SK-N-SH (cell line): ENCODE data around the gene MYLK3. TPM values are rescaled to one million over a fixed set of nuclear protein-coding genes. Genes with fewer than 3 reads are reported as not detected.

Source experiments
- CTCF ChIA-PET: fragments of 300-600, 350-600 bp; formaldehyde crosslinking; extraction: SDS; loops from one replicate; lab custom pipeline; 2021; lab: Yijun Ruan, JAX
- POLR2A ChIA-PET: fragments of 350-600 bp; sonication (Branson Sonifier 250); formaldehyde crosslinking; extraction: SDS; loops from one replicate; lab custom pipeline; 2020; ENCODE audit warnings: antibody characterized with exemption, inconsistent platforms; lab: Yijun Ruan, JAX
- DNase-seq: peaks from one replicate; pipeline ENCODE4 v3.0.0; 2012
- H2AFZ ChIP-seq: fragments of 200-600 bp; sonication (generic); 2 replicates; pipeline ENCODE4 v1.8.1; 2016; ENCODE audit warnings: antibody characterized with exemption, mild to moderate bottlenecking, low read depth
- H3F3A ChIP-seq: fragments of 200-600 bp; sonication (generic); replicated peaks from 2 replicates; pipeline ENCODE3; 2016; ENCODE audit warnings: antibody characterized with exemption, mild to moderate bottlenecking; ENCODE audit not compliant: insufficient read depth
- H3K27ac ChIP-seq, 2 experiments: fragments of 200-500 bp in 1 of 2; fragments of 200-600 bp in 1 of 2; sonication (Bioruptor generic) in 1 of 2; sonication (generic), shearing (Covaris generic) in 1 of 2; 2 replicates each; pipeline versions ENCODE4 v1.5.1 to v1.6.1; 2014 to 2016; ENCODE audit warnings: low read depth in 2 of 2, inconsistent platforms in 1 of 2, low read length in 1 of 2, mild to moderate bottlenecking in 1 of 2, mixed read lengths in 1 of 2
- H3K27me3 ChIP-seq: fragments of 200-600 bp; sonication (generic), shearing (Covaris generic); 2 replicates; pipeline ENCODE4 v1.6.1; 2016; ENCODE audit warnings: mixed run types; ENCODE audit not compliant: insufficient read depth
- H3K36me3 ChIP-seq, 2 experiments: fragments of 200-500 bp in 1 of 2; fragments of 200-600 bp in 1 of 2; sonication (Bioruptor generic) in 1 of 2; sonication (generic) in 1 of 2; replicated peaks in 1 of 2; 2 replicates each; pipeline versions ENCODE3 to v1.5.1; 2014 to 2016; ENCODE audit warnings: low read length in 1 of 2, mild to moderate bottlenecking in 1 of 2; ENCODE audit not compliant: insufficient read depth in 2 of 2, control insufficient read depth in 1 of 2
- H3K4me1 ChIP-seq, 2 experiments: fragments of 200-500 bp in 1 of 2; fragments of 200-600 bp in 1 of 2; sonication (Bioruptor generic) in 1 of 2; sonication (generic), shearing (Covaris generic) in 1 of 2; 2 replicates each; pipeline versions ENCODE4 v1.5.1 to v1.6.1; 2014 to 2016; ENCODE audit warnings: low read depth in 1 of 2, low read length in 1 of 2, mixed run types in 1 of 2; ENCODE audit not compliant: insufficient read depth in 2 of 2, control insufficient read depth in 1 of 2
- H3K4me2 ChIP-seq: fragments of 200-600 bp; sonication (generic), shearing (Covaris generic); 2 replicates; pipeline ENCODE4 v1.6.1; 2017; ENCODE audit warnings: mixed run types
- H3K4me3 ChIP-seq, 2 experiments: fragments of 200-500 bp in 1 of 2; fragments of 200-600 bp in 1 of 2; sonication (Bioruptor generic) in 1 of 2; sonication (generic), shearing (Covaris generic) in 1 of 2; 2 replicates each; pipeline versions ENCODE4 v1.5.1 to v1.8.1; 2014 to 2016; ENCODE audit warnings: low read depth in 2 of 2, inconsistent platforms in 1 of 2, low read length in 1 of 2, mild to moderate bottlenecking in 1 of 2, mixed read lengths in 1 of 2, moderate library complexity in 1 of 2
- H3K79me2 ChIP-seq: fragments of 200-600 bp; sonication (generic); 2 replicates; pipeline ENCODE4 v1.8.1; 2017; ENCODE audit warnings: mild to moderate bottlenecking; ENCODE audit not compliant: insufficient read depth
- H3K9ac ChIP-seq: fragments of 200-600 bp; sonication (generic); 2 replicates; pipeline ENCODE4 v1.6.1; 2017; ENCODE audit warnings: mixed run types
- H3K9me2 ChIP-seq: fragments of 200-600 bp; sonication (generic); 2 replicates; pipeline ENCODE4 v1.6.1; 2017; ENCODE audit warnings: mixed run types
- H3K9me3 ChIP-seq: fragments of 200-600 bp; sonication (generic); 2 replicates; pipeline ENCODE4 v1.6.1; 2017; ENCODE audit warnings: mixed run types, mild to moderate bottlenecking, moderate library complexity
- H4K20me1 ChIP-seq: fragments of 200-600 bp; sonication (generic); 2 replicates; pipeline ENCODE4 v1.6.1; 2017; ENCODE audit warnings: mild to moderate bottlenecking, mixed run types; ENCODE audit not compliant: insufficient read depth
- EP300 ChIP-seq, 2 experiments: IDR thresholded peaks; 2 replicates each; pipeline versions ENCODE4 v1.4.0 to v1.6.1; 2012; ENCODE audit warnings: borderline replicate concordance in 1 of 2, low read depth in 1 of 2, low read length in 1 of 2
- EZH2phosphoT487 ChIP-seq: fragments of 200-600 bp; sonication (generic); IDR thresholded peaks from 2 replicates; pipeline ENCODE4 v1.6.1; 2017; ENCODE audit warnings: low read depth, mixed run types, mild to moderate bottlenecking, antibody characterized with exemption, moderate library complexity, borderline replicate concordance
- GABPA ChIP-seq: IDR thresholded peaks from 2 replicates; pipeline ENCODE4 v1.4.0; 2012; ENCODE audit warnings: low read depth, mild to moderate bottlenecking
- GATA2 ChIP-seq: sonication (generic); formaldehyde crosslinking; IDR thresholded peaks from 2 replicates; pipeline ENCODE4 v1.5.0; 2020; ENCODE audit warnings: mild to moderate bottlenecking, missing genetic modification reagents
- IRF3 ChIP-seq: fragments of 150-350 bp; IDR thresholded peaks from 2 replicates; pipeline ENCODE4 v1.6.1; 2016; ENCODE audit warnings: mild to moderate bottlenecking, low read depth, low read length
- MEF2A ChIP-seq: IDR thresholded peaks from 2 replicates; pipeline ENCODE4 v1.4.0; 2012; ENCODE audit warnings: low read depth, borderline replicate concordance
- MXI1 ChIP-seq: IDR thresholded peaks from 2 replicates; pipeline ENCODE4 v1.6.1; 2012; ENCODE audit warnings: mild to moderate bottlenecking, low read depth, low read length, improper control_type of control experiment
- RAD21 ChIP-seq: IDR thresholded peaks from 2 replicates; pipeline ENCODE4 v1.6.1; 2012; ENCODE audit warnings: mild to moderate bottlenecking, low read length
- TAF1 ChIP-seq: IDR thresholded peaks from 2 replicates; pipeline ENCODE4 v1.6.1; 2012; ENCODE audit warnings: low read depth, mild to moderate bottlenecking, low read length, moderate library complexity, borderline replicate concordance
- TCF12 ChIP-seq: IDR thresholded peaks from 2 replicates; pipeline ENCODE4 v1.4.0; 2012
- YY1 ChIP-seq: IDR thresholded peaks from 2 replicates; pipeline ENCODE4 v1.4.0; 2012; ENCODE audit warnings: low read depth, mild to moderate bottlenecking
- WGBS: methylation state at CpG from one replicate; pipeline ENCODE4 v1.1.6; 2017; ENCODE audit warnings: low lambda C conversion rate; 5-methylcytosine and 5-hydroxymethylcytosine counted together
- polyA plus RNA-seq, 3 experiments: library from polyadenylated mRNA; depleted of rRNA; stranded (reverse); fragments of >200 nt; gene quantifications; 2 replicates each; pipeline ENCODE4 v1.2.3, GENCODE V29; 2012
- TF ChIP-seq, protein P1 (sequence below): IDR thresholded peaks from 2 replicates; pipeline ENCODE4 v1.4.0; 2012; ENCODE audit warnings: low read depth, borderline replicate concordance

Gene MYLK3
- polyA plus RNA-seq, 1 of the 3 experiments (the other 2 are of a cell fraction) = 0.05 TPM

- TF ChIP-seq, protein P1, sequence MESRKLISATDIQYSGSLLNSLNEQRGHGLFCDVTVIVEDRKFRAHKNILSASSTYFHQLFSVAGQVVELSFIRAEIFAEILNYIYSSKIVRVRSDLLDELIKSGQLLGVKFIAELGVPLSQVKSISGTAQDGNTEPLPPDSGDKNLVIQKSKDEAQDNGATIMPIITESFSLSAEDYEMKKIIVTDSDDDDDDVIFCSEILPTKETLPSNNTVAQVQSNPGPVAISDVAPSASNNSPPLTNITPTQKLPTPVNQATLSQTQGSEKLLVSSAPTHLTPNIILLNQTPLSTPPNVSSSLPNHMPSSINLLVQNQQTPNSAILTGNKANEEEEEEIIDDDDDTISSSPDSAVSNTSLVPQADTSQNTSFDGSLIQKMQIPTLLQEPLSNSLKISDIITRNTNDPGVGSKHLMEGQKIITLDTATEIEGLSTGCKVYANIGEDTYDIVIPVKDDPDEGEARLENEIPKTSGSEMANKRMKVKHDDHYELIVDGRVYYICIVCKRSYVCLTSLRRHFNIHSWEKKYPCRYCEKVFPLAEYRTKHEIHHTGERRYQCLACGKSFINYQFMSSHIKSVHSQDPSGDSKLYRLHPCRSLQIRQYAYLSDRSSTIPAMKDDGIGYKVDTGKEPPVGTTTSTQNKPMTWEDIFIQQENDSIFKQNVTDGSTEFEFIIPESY = peak; percentile 36; the same call in 1 of the 2 replicates
These were observed 59.3 kb downstream of the MYLK3 start, which contains the start of gene VPS35 (continued) for GRCh38 chr16:46688654-46689364.

DNA sequence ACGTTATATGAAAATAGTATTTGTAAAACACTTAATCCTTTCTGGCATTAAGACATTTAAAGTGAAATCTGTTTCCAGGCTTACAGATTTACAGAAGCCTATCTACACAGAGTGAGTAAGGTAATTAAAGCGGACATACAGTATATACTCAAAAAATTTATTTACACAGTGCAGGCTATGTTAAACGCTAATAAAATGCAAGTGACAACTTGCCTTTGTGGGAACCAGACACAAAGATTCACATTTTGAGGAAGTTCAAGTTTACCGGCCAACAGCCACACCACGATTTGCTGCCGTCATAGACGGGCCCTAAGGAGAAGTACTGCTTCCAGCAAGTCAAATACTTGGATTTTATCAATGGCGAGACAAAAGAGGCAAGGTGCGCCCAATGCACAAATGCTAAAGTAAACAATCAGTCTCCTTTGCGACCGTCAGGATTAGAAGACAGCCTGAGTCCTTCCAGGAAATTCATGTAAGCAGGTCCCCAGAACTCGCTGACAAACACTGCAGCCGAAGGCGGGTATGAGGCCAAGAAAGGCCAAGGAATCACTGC is 60.0 kb downstream of the MYLK3 start:
- peak overlapping the region; percentile 90 for H3K9ac ChIP-seq
- peak overlapping the region; percentile 69 to 83 for H3K4me3 ChIP-seq
- no peaks in the 10 kb centered on the region for H3K9me2 ChIP-seq
- TF ChIP-seq MEF2A (no peak), TCF12 (no peak), EZH2phosphoT487 (no peak), RAD21 (no peak), GABPA (no peak), EP300 (IDR thresholded peaks at IDR 0.05; ENCODE audit: borderline replicate concordance in 1 of 2, low read depth in 1 of 2, low read length in 1 of 2) (no peak), YY1 (no peak)
- TF ChIP-seq, all 33 proteins: peak for 0
- Histone ChIP-seq H2AFZ (peak overlapping the region; percentile 72), H3K27ac (peak overlapping the region; percentile 75 to 93; a peak in 3 of 4 replicates), H3K27me3 (no peaks in the 10 kb centered on the region), H3F3A (peaks cover 13% of the 10 kb centered on the region), H3K79me2 (peaks cover 91% of the 10 kb centered on the region), H3K4me2 (peak overlapping the region; percentile 96), H4K20me1 (peaks cover 66% of the 10 kb centered on the region), H3K36me3 (peaks cover 4% of the 10 kb centered on the region in 2 experiments), H3K4me1 (peaks cover 18% of the 10 kb centered on the region in 2 experiments), H3K9me3 (no peaks in the 10 kb centered on the region)
- no peak for DNase-seq
- ChIA-PET POLR2A (no interaction called here), CTCF (no interaction called here)
- 9% methylated on average over 14 of the region's 14 CpGs for WGBS

GRCh38 chr16:46687486-46687885 is 60.7 kb downstream of the MYLK3 start:
- CTCF ChIA-PET = interaction anchor here (1.6 kb wide), 2 partner anchors 12 to 14 kb away, joined by 4 to 8 read pairs; no protein-coding TSS in a partner anchor
- H3K9me3 ChIP-seq = no peaks in the 10 kb centered on the region
- POLR2A ChIA-PET = interaction anchor here (0.6 kb wide), 1 partner anchor 106 kb away, joined by 3 read pairs; no protein-coding TSS in a partner anchor

More at GRCh38 chr16:46687486-46687885, 60.7 kb downstream of the MYLK3 start:
- H3K27me3 ChIP-seq = no peaks in the 10 kb centered on the region
- WGBS = 85% methylated on average over 9 of the region's 9 CpGs
- H3K9me2 ChIP-seq = no peaks in the 10 kb centered on the region
- H3K36me3 ChIP-seq = no peaks in the 10 kb centered on the region
- H3F3A ChIP-seq = peaks cover 13% of the 10 kb centered on the region
- H3K9ac ChIP-seq = peak overlapping the region; percentile 90; the same call in 1 of the 2 replicates
- no peak overlapping the region for H3K27ac ChIP-seq
- H2AFZ ChIP-seq = no peak overlapping the region
- peaks cover 68% of the 10 kb centered on the region for H4K20me1 ChIP-seq
- no peak for DNase-seq
- peaks cover 18% of the 10 kb centered on the region in 2 experiments for H3K4me1 ChIP-seq
- peaks cover 91% of the 10 kb centered on the region for H3K79me2 ChIP-seq
- H3K4me2 ChIP-seq = peak overlapping the region; percentile 96
- TF ChIP-seq GATA2 (CRISPR knock-in tag) = no peak
- no peak for TF ChIP-seq IRF3
- no peak for TF ChIP-seq TAF1
- no peak for TF ChIP-seq MXI1
- peak overlapping the region; percentile 69 to 83; a peak in 3 of 4 replicates for H3K4me3 ChIP-seq
